Liver (tissue), 9 donors: ENCODE results near the gene PLXNA3. TPM values are rescaled to one million over a fixed set of nuclear protein-coding genes. Genes with fewer than 3 reads are reported as not detected.

Experiments used
- DNase-seq: peaks from one replicate; pipeline ENCODE4 v3.0.0-alpha.2; 2017; ENCODE audit warnings: low spot score
- H3K27ac ChIP-seq, 2 donors: one replicate each; pipeline ENCODE4 v1.7.0; 2013; ENCODE audit warnings: inconsistent platforms in 2 of 2, low read length in 2 of 2, control low read depth in 1 of 2, low read depth in 1 of 2, mild to moderate bottlenecking in 1 of 2
- H3K27me3 ChIP-seq, 4 donors: one replicate each; pipeline versions ENCODE4 v1.6.1 to v1.7.0; 2013; ENCODE audit warnings: low read length in 3 of 4, inconsistent platforms in 1 of 4, mild to moderate bottlenecking in 1 of 4, moderate library complexity in 1 of 4; ENCODE audit not compliant: control insufficient read depth in 4 of 4, insufficient read depth in 4 of 4
- H3K36me3 ChIP-seq, 4 donors: one replicate each; pipeline versions ENCODE4 v1.6.1 to v1.7.0; 2013; ENCODE audit warnings: low read length in 3 of 4, mild to moderate bottlenecking in 3 of 4, low read depth in 1 of 4, moderate library complexity in 1 of 4; ENCODE audit not compliant: control insufficient read depth in 4 of 4, insufficient read depth in 3 of 4
- H3K4me1 ChIP-seq, 4 donors: one replicate each; pipeline versions ENCODE4 v1.6.1 to v1.7.0; 2013; ENCODE audit warnings: low read length in 3 of 4, mild to moderate bottlenecking in 3 of 4, moderate library complexity in 1 of 4; ENCODE audit not compliant: control insufficient read depth in 4 of 4, insufficient read depth in 4 of 4
- H3K4me3 ChIP-seq, 3 donors: one replicate each; pipeline versions ENCODE4 v1.6.1 to v1.7.0; 2013; ENCODE audit warnings: low read length in 3 of 3, control low read depth in 1 of 3, low read depth in 1 of 3, mild to moderate bottlenecking in 1 of 3
- H3K9ac ChIP-seq, 2 donors: one replicate each; pipeline ENCODE4 v1.7.0; 2013; ENCODE audit warnings: low read length in 2 of 2, mild to moderate bottlenecking in 2 of 2, moderate library complexity in 2 of 2, control low read depth in 1 of 2, low read depth in 1 of 2
- H3K9me3 ChIP-seq, 4 donors: one replicate each; pipeline versions ENCODE4 v1.6.1 to v1.7.0; 2013; ENCODE audit warnings: low read length in 3 of 4; ENCODE audit not compliant: control insufficient read depth in 4 of 4
- ATF3 ChIP-seq: IDR thresholded peaks from 2 replicates; pipeline ENCODE4 v1.6.1; 2016; ENCODE audit warnings: antibody characterized with exemption
- CTCF ChIP-seq: fragments of 150-350 bp; IDR thresholded peaks from 2 replicates; pipeline ENCODE4 v1.5.1; 2017; ENCODE audit warnings: improper control_type of control experiment, low read depth, low read length; ENCODE audit not compliant: missing input control
- EGR1 ChIP-seq, 2 donors: IDR thresholded peaks; 2 replicates each; pipeline ENCODE4 v1.6.1; 2016 to 2018; ENCODE audit warnings: antibody characterized with exemption in 2 of 2, low read depth in 2 of 2
- FOXA1 ChIP-seq: IDR thresholded peaks from 2 replicates; pipeline ENCODE4 v1.6.1; 2016; ENCODE audit warnings: antibody characterized with exemption
- FOXA2 ChIP-seq: IDR thresholded peaks from 2 replicates; pipeline ENCODE4 v1.6.1; 2016; ENCODE audit warnings: antibody characterized with exemption
- JUND ChIP-seq, 2 donors: IDR thresholded peaks; 2 replicates each; pipeline ENCODE4 v1.6.1; 2016; ENCODE audit warnings: antibody characterized with exemption in 2 of 2
- MAX ChIP-seq: IDR thresholded peaks from 2 replicates; pipeline ENCODE4 v1.6.1; 2016; ENCODE audit warnings: antibody characterized with exemption
- RAD21 ChIP-seq, 2 donors: IDR thresholded peaks; 2 replicates each; pipeline ENCODE4 v1.6.1; 2016; ENCODE audit warnings: antibody characterized with exemption in 2 of 2, mild to moderate bottlenecking in 2 of 2
- REST ChIP-seq: IDR thresholded peaks from 2 replicates; pipeline ENCODE4 v1.6.1; 2016; ENCODE audit warnings: antibody characterized with exemption, mild to moderate bottlenecking
- TAF1 ChIP-seq: conservative IDR thresholded peaks from 2 replicates; pipeline ENCODE4 v1.6.1; 2016; ENCODE audit warnings: antibody characterized with exemption, mild to moderate bottlenecking
- ZBTB33 ChIP-seq: IDR thresholded peaks from 2 replicates; pipeline ENCODE4 v1.6.1; 2016; ENCODE audit warnings: antibody characterized with exemption
- WGBS: extraction: QIAGEN DNeasy Blood & Tissue Kit; methylation state at CpG from one replicate; pipeline ENCODE4 v1.1.7; 2013; 5-methylcytosine and 5-hydroxymethylcytosine counted together
- polyA plus RNA-seq, 2 donors: library from polyadenylated mRNA; stranded (reverse) in 1 of 2; unstranded in 1 of 2; fragments of 200-250 nt in 1 of 2; fragments of >200 nt in 1 of 2; fragmentation: Nextera tagmentation in 1 of 2; extraction: Ambion mirVana in 1 of 2; gene quantifications; one replicate each; pipeline versions ENCODE4 v1.2.1 to v1.2.3, GENCODE V29; 2013 to 2015
- total RNA-seq, 2 donors: library from RNA; depleted of rRNA; stranded (reverse); fragments of >200 nt; gene quantifications; one replicate each; pipeline ENCODE4 v1.2.3, GENCODE V29; 2014
- donor health status: healthy.
- donor health status: healthy.
- donor health status: healthy.
- donor health status: healthy.
- donor health status: healthy.

The PLXNA3 gene
- total and polyA plus RNA-seq, 4 donors = 1.1 to 1.7 (median 1.5) TPM

- TF ChIP-seq CTCF (no peak), JUND (IDR thresholded peaks at IDR 0.05) (no peak), FOXA1 (no peak), RAD21 (IDR thresholded peaks at IDR 0.05) (no peak)
Measured at GRCh38 chrX:154487518-154488290, 29.6 kb downstream of the PLXNA3 start (continued).

GRCh38 chrX:154488336-154489075 lies 30.4 kb downstream of the PLXNA3 start:
- DNase-seq = no peak
- Histone ChIP-seq H3K4me3 (no peak overlapping the region), H3K27me3 (no peaks in the 10 kb centered on the region), H3K9ac (no peak overlapping the region), H3K4me1 (peaks cover 11 to 36% (median 20%) of the 10 kb centered on the region in 4 donors), H3K9me3 (no peaks in the 10 kb centered on the region), H3K27ac (no peak overlapping the region), H3K36me3 (peaks cover 0 to 6% (median 2%) of the 10 kb centered on the region in 4 donors)
- 95% methylated on average over 20 of the region's 20 CpGs for WGBS
- no peak for TF ChIP-seq REST
- no peak for TF ChIP-seq ATF3
- TF ChIP-seq TAF1 = no peak
- TF ChIP-seq CTCF = no peak
- no peak for TF ChIP-seq ZBTB33
- TF ChIP-seq EGR1 (IDR thresholded peaks at IDR 0.05; ENCODE audit: low read depth in 2 of 2) = no peak
- TF ChIP-seq MAX = no peak
- no peak for TF ChIP-seq FOXA2
